Effector memory CD4-positive, alpha-beta T cell (primary cell): ENCODE results near the gene NEMP1.

ENCODE experiments used
- DNase-seq, 3 donors: peaks; one replicate each; pipeline ENCODE4 v3.0.0-alpha.2; 2020
- H3K27ac ChIP-seq: 2 replicates; pipeline ENCODE4 v1.7.0; 2013; ENCODE audit warnings: mild to moderate bottlenecking, low read length, moderate library complexity; ENCODE audit not compliant: insufficient read depth, poor library complexity, severe bottlenecking
- H3K27me3 ChIP-seq: replicated peaks from 2 replicates; pipeline ENCODE4 v1.7.0; 2013; ENCODE audit warnings: mild to moderate bottlenecking, low read length; ENCODE audit not compliant: insufficient read depth, control insufficient read depth, poor library complexity, severe bottlenecking
- H3K36me3 ChIP-seq: 2 replicates; pipeline ENCODE4 v1.7.0; 2013; ENCODE audit warnings: mild to moderate bottlenecking, low read length, moderate library complexity; ENCODE audit not compliant: control insufficient read depth, insufficient read depth
- H3K4me1 ChIP-seq: 2 replicates; pipeline ENCODE4 v1.7.0; 2013; ENCODE audit warnings: low read length, mild to moderate bottlenecking; ENCODE audit not compliant: control insufficient read depth, insufficient read depth, poor library complexity, severe bottlenecking
- H3K4me3 ChIP-seq: 2 replicates; pipeline ENCODE4 v1.7.0; 2013; ENCODE audit warnings: low read length, low read depth, mild to moderate bottlenecking; ENCODE audit not compliant: insufficient read depth, poor library complexity, severe bottlenecking
- H3K9me3 ChIP-seq: 2 replicates; pipeline ENCODE4 v1.7.0; 2013; ENCODE audit warnings: mild to moderate bottlenecking, low read length, moderate library complexity; ENCODE audit not compliant: control insufficient read depth

The NEMP1 gene

GRCh38 chr12:57118711-57119271 is 40.2 kb upstream of the NEMP1 start:
- Histone ChIP-seq H3K36me3 (no peaks in the 10 kb centered on the region), H3K4me3 (no peak overlapping the region), H3K9me3 (no peaks in the 10 kb centered on the region), H3K4me1 (no peaks in the 10 kb centered on the region), H3K27me3 (no peaks in the 10 kb centered on the region), H3K27ac (no peak overlapping the region)
- DNase-seq = no peak

GRCh38 chr12:57116580-57117281 is 38.1 kb upstream of the NEMP1 start:
- H3K27me3 ChIP-seq = no peaks in the 10 kb centered on the region
- H3K4me3 ChIP-seq = no peak overlapping the region
- H3K36me3 ChIP-seq = no peaks in the 10 kb centered on the region
- peaks cover 11% of the 10 kb centered on the region for H3K4me1 ChIP-seq
- DNase-seq = no peak
- no peak overlapping the region for H3K27ac ChIP-seq
- no peaks in the 10 kb centered on the region for H3K9me3 ChIP-seq

- H3K36me3 ChIP-seq = peaks cover 5% of the 10 kb centered on the region
- H3K27ac ChIP-seq = peak overlapping the region; percentile 97
- peaks cover 32% of the 10 kb centered on the region for H3K4me1 ChIP-seq
- no peaks in the 10 kb centered on the region for H3K9me3 ChIP-seq
- no peaks in the 10 kb centered on the region for H3K27me3 ChIP-seq
- peak overlapping the region; percentile 76 for H3K4me3 ChIP-seq
- DNase-seq = no peak
Measured at GRCh38 chr12:57112492-57113294, 34.1 kb upstream of the NEMP1 start.

- Histone ChIP-seq H3K9me3 (no peaks in the 10 kb centered on the region), H3K4me3 (peak within 1 kb of the TSS; percentile 76), H3K27ac (peak within 1 kb of the TSS; percentile 97), H3K36me3 (peaks cover 20% of the 10 kb centered on the region), H3K4me1 (peaks cover 32% of the 10 kb centered on the region), H3K27me3 (no peaks in the 10 kb centered on the region)
- peak; percentile 77 to 81 (median 80) for DNase-seq
Measured at GRCh38 chr12:57111031-57111734, 32.6 kb upstream of the NEMP1 start, which contains the start of gene STAT6. STAT6 (minus strand) TSS chr12:57111362; CDS start chr12:57108278, 3,084 bp downstream.

DNA sequence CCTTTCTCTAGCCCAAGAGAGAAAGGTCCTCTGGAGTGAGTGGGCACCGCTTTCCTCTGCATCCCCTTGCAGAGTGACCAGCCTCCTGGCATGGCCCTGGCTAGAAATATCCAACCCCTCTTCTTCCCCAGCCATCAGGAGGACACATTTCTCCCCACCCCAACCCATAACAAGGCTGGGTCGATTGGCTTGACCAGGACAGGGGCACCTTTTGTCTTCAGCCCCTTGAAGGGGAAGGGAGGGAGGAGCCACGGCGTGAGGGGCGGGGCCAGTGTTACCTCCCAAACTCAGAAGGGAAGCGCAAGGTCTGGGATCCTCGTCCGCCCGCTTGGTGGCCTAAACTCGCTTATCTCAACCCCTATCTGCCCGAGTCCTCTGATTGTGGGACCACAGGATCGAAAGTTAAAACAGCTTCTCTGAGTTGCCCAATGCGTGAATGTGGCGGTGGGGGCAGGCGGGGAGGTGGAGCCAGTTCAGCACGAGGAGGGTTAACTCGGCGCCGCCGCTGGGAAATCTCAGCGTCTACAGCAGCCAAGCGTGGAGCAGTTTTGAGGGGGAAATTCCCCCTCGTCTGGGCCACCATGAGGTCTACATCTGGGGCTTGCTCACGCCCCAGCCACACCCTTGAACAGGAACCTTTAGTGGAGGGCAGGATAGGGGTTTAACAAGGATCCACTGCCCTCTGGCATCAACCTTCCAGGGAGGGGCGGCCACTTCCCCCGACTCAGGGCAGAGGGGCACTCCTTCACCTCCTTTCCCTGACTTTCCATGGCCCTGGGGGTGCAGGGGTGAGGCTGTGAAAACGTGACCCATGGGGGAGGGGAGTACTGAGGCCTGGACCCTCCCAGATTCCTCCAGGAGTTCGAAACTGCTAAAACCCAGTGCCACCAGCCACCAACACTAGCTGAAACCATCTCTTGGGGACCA is 31.8 kb upstream of the NEMP1 start:
- H3K27ac ChIP-seq = peak overlapping the region; percentile 97
- H3K27me3 ChIP-seq = no peaks in the 10 kb centered on the region
- peaks cover 32% of the 10 kb centered on the region for H3K4me1 ChIP-seq
- DNase-seq = peak; percentile 71 to 74 (median 73)
- peak overlapping the region; percentile 76 for H3K4me3 ChIP-seq
- no peaks in the 10 kb centered on the region for H3K9me3 ChIP-seq
- peaks cover 28% of the 10 kb centered on the region for H3K36me3 ChIP-seq

GRCh38 chr12:57109207-57110103 is 30.9 kb upstream of the NEMP1 start:
- Histone ChIP-seq H3K27ac (peak overlapping the region; percentile 97), H3K36me3 (peaks cover 37% of the 10 kb centered on the region), H3K27me3 (no peaks in the 10 kb centered on the region), H3K9me3 (no peaks in the 10 kb centered on the region), H3K4me3 (peak overlapping the region; percentile 76), H3K4me1 (peaks cover 32% of the 10 kb centered on the region)
- no peak for DNase-seq

DNA sequence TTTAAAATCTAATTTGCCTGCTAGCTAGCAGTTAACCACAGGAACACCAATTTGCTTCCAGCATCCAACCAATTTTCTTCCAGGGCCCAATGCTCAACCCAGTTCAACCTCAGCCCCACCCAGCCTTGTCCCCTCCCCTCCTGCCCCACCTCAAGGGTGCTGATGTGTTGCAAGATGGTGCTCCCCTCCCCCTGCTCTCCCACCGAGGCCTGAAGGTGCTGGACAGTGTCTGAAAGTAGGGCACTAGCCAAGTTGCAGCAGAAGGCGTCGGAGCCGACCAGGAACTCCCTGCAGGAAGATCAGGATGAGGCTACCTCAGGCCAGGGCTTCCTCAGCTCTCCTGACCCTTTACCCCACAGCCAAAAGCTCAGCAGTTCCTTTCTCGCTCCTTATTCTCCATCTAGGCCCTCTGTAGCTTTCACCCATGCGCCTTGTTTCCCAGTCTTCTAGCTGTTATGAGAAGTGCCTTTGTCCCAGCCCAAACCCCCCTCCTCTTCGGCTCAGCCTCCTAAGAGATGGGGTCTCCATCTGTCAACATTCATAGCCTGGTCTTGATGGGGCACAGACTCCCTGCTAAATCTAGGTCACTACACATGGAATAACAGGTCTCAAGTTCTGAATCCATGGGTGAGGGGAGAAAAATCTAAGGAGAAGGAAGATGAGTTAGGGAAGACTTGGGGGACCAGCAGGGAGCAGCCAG is 29.0 kb upstream of the NEMP1 start:
- Histone ChIP-seq H3K4me1 (peaks cover 31% of the 10 kb centered on the region), H3K27ac (no peak overlapping the region), H3K27me3 (no peaks in the 10 kb centered on the region), H3K4me3 (no peak overlapping the region), H3K9me3 (no peaks in the 10 kb centered on the region), H3K36me3 (peaks cover 44% of the 10 kb centered on the region)
- no peak for DNase-seq

- no peaks in the 10 kb centered on the region for H3K9me3 ChIP-seq
- no peak for DNase-seq
- H3K4me3 ChIP-seq = no peak overlapping the region
- no peak overlapping the region for H3K27ac ChIP-seq
- H3K36me3 ChIP-seq = peaks cover 44% of the 10 kb centered on the region
- H3K27me3 ChIP-seq = no peaks in the 10 kb centered on the region
- peaks cover 19% of the 10 kb centered on the region for H3K4me1 ChIP-seq
Measured at GRCh38 chr12:57106021-57106708, 27.6 kb upstream of the NEMP1 start.
